ELR (cell line): Measurements from ENCODE around the gene DAO.

ENCODE experiments used
- DNase-seq: peaks from one replicate; pipeline ENCODE4 v3.0.0-alpha.2; 2015; ENCODE audit warnings: low read depth

DAO gene

GRCh38 chr12:108918960-108919642 is 39.2 kb downstream of the DAO start:
- DNase-seq: no peak

DNA sequence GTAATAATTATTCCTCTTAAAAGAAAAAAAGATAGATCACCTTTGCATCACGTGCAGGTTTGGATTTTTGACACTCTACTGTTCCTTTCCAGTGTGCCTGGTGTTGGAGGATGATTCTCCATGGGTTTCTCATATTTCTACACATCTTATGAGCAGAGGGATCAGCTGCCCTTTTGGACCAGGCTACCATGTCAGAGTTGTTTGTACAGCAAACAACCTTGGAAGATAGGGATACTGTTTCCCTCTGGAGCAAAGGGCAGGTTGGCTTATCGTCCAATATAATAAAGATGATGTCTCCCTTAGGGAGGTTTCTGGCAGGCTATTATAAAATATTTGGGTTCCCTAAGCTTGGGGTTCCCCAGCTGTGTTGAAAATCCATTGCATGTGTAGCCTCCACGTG is 42.1 kb downstream of the DAO start:
- DNase-seq: no peak

GRCh38 chr12:108922918-108923317 is 43.0 kb downstream of the DAO start:
- no peak for DNase-seq

GRCh38 chr12:108928695-108929094 is 48.8 kb downstream of the DAO start:
- no peak for DNase-seq

- DNase-seq: no peak
Measured at GRCh38 chr12:108930155-108930554, 50.3 kb downstream of the DAO start.

- no peak for DNase-seq
Measured at GRCh38 chr12:108930756-108931155, 50.9 kb downstream of the DAO start.

- no peak for DNase-seq
Measured at GRCh38 chr12:108933949-108934348, 54.1 kb downstream of the DAO start.

- DNase-seq: no peak
Measured at GRCh38 chr12:108935159-108935763, 55.4 kb downstream of the DAO start.

GRCh38 chr12:108938247-108938924 is 58.5 kb downstream of the DAO start:
- DNase-seq: no peak

GRCh38 chr12:108939594-108939993 is 59.7 kb downstream of the DAO start:
- peak; percentile 48 for DNase-seq

DNA sequence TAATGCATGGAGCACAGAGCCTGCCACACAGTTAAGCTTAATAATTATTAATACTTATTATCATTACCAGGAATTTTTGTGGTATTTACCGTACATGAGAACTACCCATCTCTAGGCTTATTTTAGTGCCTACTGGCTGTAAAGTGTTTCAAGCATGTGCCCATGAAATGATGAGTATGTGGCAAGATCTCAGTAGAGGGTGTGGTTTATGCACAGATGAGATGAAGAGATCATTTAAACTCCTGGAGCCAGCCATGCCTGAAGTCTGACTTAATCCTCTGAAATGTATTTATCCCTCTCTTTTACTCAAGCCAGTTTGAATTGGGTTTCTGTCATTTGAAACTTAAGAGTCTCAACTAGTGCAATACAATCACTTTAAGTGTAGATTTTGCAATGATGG is 60.2 kb downstream of the DAO start:
- DNase-seq: no peak

DNA sequence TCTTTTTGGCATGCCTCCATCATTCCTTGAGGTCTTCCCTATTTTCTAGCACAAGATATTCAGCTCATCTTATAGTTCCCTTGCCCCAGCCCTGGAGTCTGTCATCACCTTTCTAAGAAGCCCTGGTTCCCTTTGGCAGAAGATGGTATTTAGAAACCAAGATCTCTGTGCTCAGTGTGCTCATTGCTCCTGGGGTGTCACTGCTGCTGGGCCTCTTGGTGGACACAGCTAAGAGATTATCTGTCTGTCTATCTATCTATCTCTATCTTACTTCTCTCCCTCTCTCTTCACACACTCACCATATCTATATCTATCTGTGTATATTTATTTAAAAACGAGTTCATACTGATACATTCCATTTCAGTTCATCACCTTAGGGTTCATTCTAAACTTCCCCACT is 67.2 kb downstream of the DAO start:
- DNase-seq: no peak

GRCh38 chr12:108948367-108948766 is 68.5 kb downstream of the DAO start:
- peak; percentile 13 for DNase-seq

GRCh38 chr12:108949976-108950375 is 70.1 kb downstream of the DAO start:
- no peak for DNase-seq
